HEK293 (cell line): ENCODE measurements around the gene ADRB2.

Source experiments
- CTCF ChIA-PET: fragments of 350-600 bp; formaldehyde crosslinking; extraction: SDS; loops from one replicate; lab custom pipeline; 2021; ENCODE audit warnings: antibody characterized with exemption; lab: Yijun Ruan, JAX
- POLR2A ChIA-PET: fragments of 300-600 bp; formaldehyde crosslinking; extraction: SDS; loops from one replicate; lab custom pipeline; 2020; ENCODE audit warnings: antibody characterized with exemption, inconsistent platforms; lab: Yijun Ruan, JAX
- H3K27ac ChIP-seq: fragments of 200-500 bp; sonication (Bioruptor generic); 2 replicates; pipeline ENCODE4 v1.5.1; 2014; ENCODE audit warnings: low read depth, low read length, control low read depth, inconsistent platforms; ENCODE audit errors: extremely low read depth
- H3K36me3 ChIP-seq, 2 experiments: fragments of 200-500 bp in 1 of 2; sonication (Bioruptor generic) in 1 of 2; 1 replicate in 1 of 2; 2 replicates in 1 of 2; pipeline ENCODE4 v1.5.1; 2014 to 2017; ENCODE audit warnings: inconsistent platforms in 2 of 2, low read length in 2 of 2; ENCODE audit not compliant: control insufficient read depth in 2 of 2, insufficient read depth in 1 of 2
- H3K4me1 ChIP-seq: fragments of 200-500 bp; sonication (Bioruptor generic); 2 replicates; pipeline ENCODE4 v1.5.1; 2014; ENCODE audit warnings: mild to moderate bottlenecking, low read length, inconsistent platforms; ENCODE audit not compliant: control insufficient read depth, insufficient read depth
- H3K4me3 ChIP-seq: 2 replicates; pipeline ENCODE4 v1.5.1; 2011; ENCODE audit warnings: low read depth, mild to moderate bottlenecking, control low read depth, low read length, moderate library complexity
- H3K9me3 ChIP-seq: fragments of 200-500 bp; sonication (Bioruptor generic); 2 replicates; pipeline ENCODE4 v1.5.1; 2014; ENCODE audit warnings: low read depth, low read length, inconsistent platforms; ENCODE audit not compliant: control insufficient read depth, insufficient read depth
- BCL11A ChIP-seq: fragments of 450-650 bp; formaldehyde crosslinking; IDR thresholded peaks from 2 replicates; pipeline ENCODE4 v1.5.1; 2016; ENCODE audit warnings: low read depth, missing biosample characterization, missing genetic modification characterization
- CTCF ChIP-seq: fragments of 450-650 bp; formaldehyde crosslinking; IDR thresholded peaks from 2 replicates; pipeline ENCODE4 v1.5.1; 2016; ENCODE audit warnings: missing biosample characterization, missing genetic modification characterization
- ZFP41 ChIP-seq: fragments of 450-650 bp; formaldehyde crosslinking; IDR thresholded peaks from 2 replicates; pipeline ENCODE4 v1.5.1; 2016; ENCODE audit warnings: missing biosample characterization, missing genetic modification characterization, borderline replicate concordance
- ZNF133 ChIP-seq: fragments of 450-650 bp; formaldehyde crosslinking; IDR thresholded peaks from 2 replicates; pipeline ENCODE4 v1.5.1; 2016; ENCODE audit warnings: missing biosample characterization, missing genetic modification characterization
- ZNF169 ChIP-seq: fragments of 450-650 bp; formaldehyde crosslinking; IDR thresholded peaks from 2 replicates; pipeline ENCODE4 v1.5.1; 2016; ENCODE audit warnings: missing biosample characterization, missing genetic modification characterization
- ZNF202 ChIP-seq: fragments of 450-650 bp; formaldehyde crosslinking; IDR thresholded peaks from 2 replicates; pipeline ENCODE4 v1.5.1; 2016; ENCODE audit warnings: missing biosample characterization, missing genetic modification characterization, borderline replicate concordance
- ZNF311 ChIP-seq: fragments of 450-650 bp; formaldehyde crosslinking; IDR thresholded peaks from 2 replicates; pipeline ENCODE4 v1.5.1; 2017; ENCODE audit warnings: missing biosample characterization, missing genetic modification characterization, borderline replicate concordance
- ZNF510 ChIP-seq: fragments of 450-650 bp; formaldehyde crosslinking; IDR thresholded peaks from 2 replicates; pipeline ENCODE4 v1.5.1; 2018; ENCODE audit warnings: mild to moderate bottlenecking, missing genetic modification characterization, missing biosample characterization; ENCODE audit not compliant: insufficient replicate concordance
- ZNF521 ChIP-seq: fragments of 450-650 bp; formaldehyde crosslinking; IDR thresholded peaks from 2 replicates; pipeline ENCODE4 v1.5.1; 2017; ENCODE audit warnings: missing biosample characterization, mild to moderate bottlenecking, missing genetic modification characterization
- ZNF843 ChIP-seq: fragments of 450-650 bp; formaldehyde crosslinking; IDR thresholded peaks from 2 replicates; pipeline ENCODE4 v1.5.1; 2016; ENCODE audit warnings: missing biosample characterization, missing genetic modification characterization
- ZSCAN23 ChIP-seq: fragments of 450-650 bp; formaldehyde crosslinking; IDR thresholded peaks from 2 replicates; pipeline ENCODE4 v1.5.1; 2016; ENCODE audit warnings: missing biosample characterization, missing genetic modification characterization
- TF ChIP-seq, protein P1 (sequence below): fragments of 450-650 bp; formaldehyde crosslinking; IDR thresholded peaks from 2 replicates; pipeline ENCODE4 v1.5.1; 2016; ENCODE audit warnings: missing biosample characterization, missing genetic modification characterization

Gene ADRB2

GRCh38 chr5:148794275-148794674, 32.1 kb upstream of the ADRB2 start:
- POLR2A ChIA-PET, result no interaction called here
- Histone ChIP-seq H3K36me3 (no peaks in the 10 kb centered on the region), H3K4me3 (no peak overlapping the region), H3K4me1 (no peaks in the 10 kb centered on the region), H3K27ac (no peak overlapping the region)
- CTCF ChIA-PET, result interaction anchor here (0.8 to 1.5 kb wide), 5 partner anchors 15 to 320 kb away, joined by 3 to 4 read pairs (median 3); no protein-coding TSS in a partner anchor
- TF ChIP-seq ZNF169 (tag by site-specific recombination) (no peak), ZNF202 (tag by site-specific recombination) (no peak), CTCF (tag by site-specific recombination) (no peak), ZNF510 (no peak), ZNF311 (tag by site-specific recombination) (no peak), BCL11A (tag by site-specific recombination) (no peak), ZNF843 (tag by site-specific recombination) (no peak)
- TF ChIP-seq, all 188 proteins: peak for 0
- no peaks in the 10 kb centered on the region for H3K9me3 ChIP-seq

DNA sequence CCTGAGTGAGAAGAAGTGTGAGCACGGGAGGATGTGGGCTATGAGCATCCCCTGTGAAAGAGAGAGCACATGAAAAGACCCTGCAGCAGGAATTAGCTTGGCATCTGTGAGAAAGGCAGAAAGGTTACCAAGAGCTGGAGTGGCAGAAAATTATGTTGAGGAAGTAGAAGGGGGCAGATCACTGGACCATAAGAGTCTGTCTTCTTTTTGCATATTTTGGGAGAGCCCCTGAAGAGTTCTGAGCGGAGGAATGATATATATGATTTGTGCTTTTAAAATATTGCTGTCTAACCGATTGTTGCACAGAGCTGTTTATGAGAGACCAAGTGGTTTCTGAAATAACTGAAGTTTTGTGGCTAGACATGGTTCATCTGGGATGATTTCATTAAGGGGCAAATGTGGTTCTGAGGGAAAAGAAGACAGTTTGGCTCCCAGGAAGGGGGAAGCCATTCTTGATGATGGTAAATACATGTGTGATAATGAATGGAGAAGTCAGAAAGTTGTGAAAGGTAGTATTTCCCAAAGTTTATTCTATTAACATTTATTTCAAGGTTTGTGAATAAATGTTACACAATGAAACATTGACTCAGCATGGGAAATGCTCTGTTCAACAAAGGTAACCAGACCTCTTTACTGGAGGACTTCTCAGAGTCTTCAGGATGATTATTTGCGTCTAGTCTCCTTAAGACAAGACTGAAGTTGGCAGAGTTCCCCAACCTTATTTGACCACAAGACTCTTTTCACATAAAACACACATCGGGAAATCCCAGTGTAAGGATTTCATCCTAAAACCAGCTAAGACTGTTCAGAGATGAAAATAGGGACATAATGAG, 31.5 kb upstream of the ADRB2 start:
- no peaks in the 10 kb centered on the region for H3K36me3 ChIP-seq
- no peak for TF ChIP-seq ZNF521 (tag by site-specific recombination)
- TF ChIP-seq ZFP41 (tag by site-specific recombination), result no peak
- no peak for TF ChIP-seq ZSCAN23 (tag by site-specific recombination)
- TF ChIP-seq ZNF133 (tag by site-specific recombination), result no peak
- H3K9me3 ChIP-seq, result no peaks in the 10 kb centered on the region
- H3K4me1 ChIP-seq, result no peaks in the 10 kb centered on the region
- no peak overlapping the region for H3K4me3 ChIP-seq
- H3K27ac ChIP-seq, result no peak overlapping the region
- ChIA-PET POLR2A (no interaction called here), CTCF (interaction anchor here (0.6 to 1.5 kb wide), 5 partner anchors 15 to 240 kb away, joined by 3 to 4 read pairs (median 3); no protein-coding TSS in a partner anchor)

DNA sequence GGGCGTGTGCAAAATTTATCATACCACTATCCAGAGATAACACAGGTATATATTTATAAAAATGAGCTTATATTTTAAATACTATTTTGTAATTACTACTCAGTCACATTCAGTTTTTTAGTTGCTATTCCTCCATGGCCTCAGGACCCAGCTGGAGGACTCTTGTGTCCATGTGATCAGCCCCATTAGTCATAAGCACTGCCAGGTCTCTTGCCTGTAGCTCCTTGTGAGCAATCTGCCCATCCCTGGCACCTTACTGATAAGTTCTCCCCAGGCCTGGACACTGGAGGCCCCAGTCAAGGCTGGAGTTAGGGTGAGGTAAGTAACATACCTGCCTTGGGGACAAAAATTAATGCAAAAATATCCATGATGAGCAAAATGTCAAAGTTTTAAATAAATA, 29.5 kb upstream of the ADRB2 start:
- no peaks in the 10 kb centered on the region for H3K36me3 ChIP-seq
- H3K4me1 ChIP-seq, result no peaks in the 10 kb centered on the region
- TF ChIP-seq, protein P1, sequence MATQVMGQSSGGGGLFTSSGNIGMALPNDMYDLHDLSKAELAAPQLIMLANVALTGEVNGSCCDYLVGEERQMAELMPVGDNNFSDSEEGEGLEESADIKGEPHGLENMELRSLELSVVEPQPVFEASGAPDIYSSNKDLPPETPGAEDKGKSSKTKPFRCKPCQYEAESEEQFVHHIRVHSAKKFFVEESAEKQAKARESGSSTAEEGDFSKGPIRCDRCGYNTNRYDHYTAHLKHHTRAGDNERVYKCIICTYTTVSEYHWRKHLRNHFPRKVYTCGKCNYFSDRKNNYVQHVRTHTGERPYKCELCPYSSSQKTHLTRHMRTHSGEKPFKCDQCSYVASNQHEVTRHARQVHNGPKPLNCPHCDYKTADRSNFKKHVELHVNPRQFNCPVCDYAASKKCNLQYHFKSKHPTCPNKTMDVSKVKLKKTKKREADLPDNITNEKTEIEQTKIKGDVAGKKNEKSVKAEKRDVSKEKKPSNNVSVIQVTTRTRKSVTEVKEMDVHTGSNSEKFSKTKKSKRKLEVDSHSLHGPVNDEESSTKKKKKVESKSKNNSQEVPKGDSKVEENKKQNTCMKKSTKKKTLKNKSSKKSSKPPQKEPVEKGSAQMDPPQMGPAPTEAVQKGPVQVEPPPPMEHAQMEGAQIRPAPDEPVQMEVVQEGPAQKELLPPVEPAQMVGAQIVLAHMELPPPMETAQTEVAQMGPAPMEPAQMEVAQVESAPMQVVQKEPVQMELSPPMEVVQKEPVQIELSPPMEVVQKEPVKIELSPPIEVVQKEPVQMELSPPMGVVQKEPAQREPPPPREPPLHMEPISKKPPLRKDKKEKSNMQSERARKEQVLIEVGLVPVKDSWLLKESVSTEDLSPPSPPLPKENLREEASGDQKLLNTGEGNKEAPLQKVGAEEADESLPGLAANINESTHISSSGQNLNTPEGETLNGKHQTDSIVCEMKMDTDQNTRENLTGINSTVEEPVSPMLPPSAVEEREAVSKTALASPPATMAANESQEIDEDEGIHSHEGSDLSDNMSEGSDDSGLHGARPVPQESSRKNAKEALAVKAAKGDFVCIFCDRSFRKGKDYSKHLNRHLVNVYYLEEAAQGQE, result no peak
- ChIA-PET POLR2A (interaction anchor here (0.7 kb wide), 1 partner anchor 51 kb away, joined by 8 read pairs; no protein-coding TSS in a partner anchor), CTCF (interaction anchor here (1.1 to 1.4 kb wide), 2 partner anchors 56 to 57 kb away, joined by 4 to 5 read pairs; no protein-coding TSS in a partner anchor)
- no peak overlapping the region for H3K4me3 ChIP-seq
- no peaks in the 10 kb centered on the region for H3K9me3 ChIP-seq
- H3K27ac ChIP-seq, result no peak overlapping the region
